GM10266 (cell line): ENCODE measurements around the gene MYRF.

Source experiments
- DNase-seq: peaks from one replicate; pipeline ENCODE4 v3.0.0; 2012; ENCODE audit errors: extremely low spot score
- TF ChIP-seq, protein P1 (sequence below): IDR thresholded peaks from 2 replicates; pipeline ENCODE4 v1.5.1; 2012; ENCODE audit warnings: mild to moderate bottlenecking, low read depth; ENCODE audit not compliant: control insufficient read depth, insufficient read depth; ENCODE audit errors: missing control alignments

MYRF gene

DNA sequence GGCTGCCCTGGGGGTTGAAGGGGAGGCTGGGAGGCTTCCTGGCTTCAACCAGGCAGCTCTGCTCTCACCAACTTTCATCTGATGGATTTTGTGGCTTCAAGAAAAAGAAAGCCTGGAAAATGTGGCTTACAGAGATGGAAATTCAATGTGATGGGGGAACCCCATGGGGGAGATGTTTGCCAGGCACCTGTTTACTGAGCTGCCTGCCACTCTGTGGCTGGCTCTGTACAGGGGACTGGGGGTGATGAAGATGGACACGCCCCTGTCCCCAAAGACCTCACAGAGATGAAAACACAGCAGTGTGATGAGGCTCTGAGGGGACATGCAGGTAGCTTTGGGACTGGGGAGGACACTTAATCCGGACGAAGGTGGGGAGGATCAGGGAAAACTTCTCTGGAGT, 29.9 kb downstream of the MYRF start:
- DNase-seq = no peak
- TF ChIP-seq, protein P1, sequence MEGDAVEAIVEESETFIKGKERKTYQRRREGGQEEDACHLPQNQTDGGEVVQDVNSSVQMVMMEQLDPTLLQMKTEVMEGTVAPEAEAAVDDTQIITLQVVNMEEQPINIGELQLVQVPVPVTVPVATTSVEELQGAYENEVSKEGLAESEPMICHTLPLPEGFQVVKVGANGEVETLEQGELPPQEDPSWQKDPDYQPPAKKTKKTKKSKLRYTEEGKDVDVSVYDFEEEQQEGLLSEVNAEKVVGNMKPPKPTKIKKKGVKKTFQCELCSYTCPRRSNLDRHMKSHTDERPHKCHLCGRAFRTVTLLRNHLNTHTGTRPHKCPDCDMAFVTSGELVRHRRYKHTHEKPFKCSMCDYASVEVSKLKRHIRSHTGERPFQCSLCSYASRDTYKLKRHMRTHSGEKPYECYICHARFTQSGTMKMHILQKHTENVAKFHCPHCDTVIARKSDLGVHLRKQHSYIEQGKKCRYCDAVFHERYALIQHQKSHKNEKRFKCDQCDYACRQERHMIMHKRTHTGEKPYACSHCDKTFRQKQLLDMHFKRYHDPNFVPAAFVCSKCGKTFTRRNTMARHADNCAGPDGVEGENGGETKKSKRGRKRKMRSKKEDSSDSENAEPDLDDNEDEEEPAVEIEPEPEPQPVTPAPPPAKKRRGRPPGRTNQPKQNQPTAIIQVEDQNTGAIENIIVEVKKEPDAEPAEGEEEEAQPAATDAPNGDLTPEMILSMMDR = no peak

DNA sequence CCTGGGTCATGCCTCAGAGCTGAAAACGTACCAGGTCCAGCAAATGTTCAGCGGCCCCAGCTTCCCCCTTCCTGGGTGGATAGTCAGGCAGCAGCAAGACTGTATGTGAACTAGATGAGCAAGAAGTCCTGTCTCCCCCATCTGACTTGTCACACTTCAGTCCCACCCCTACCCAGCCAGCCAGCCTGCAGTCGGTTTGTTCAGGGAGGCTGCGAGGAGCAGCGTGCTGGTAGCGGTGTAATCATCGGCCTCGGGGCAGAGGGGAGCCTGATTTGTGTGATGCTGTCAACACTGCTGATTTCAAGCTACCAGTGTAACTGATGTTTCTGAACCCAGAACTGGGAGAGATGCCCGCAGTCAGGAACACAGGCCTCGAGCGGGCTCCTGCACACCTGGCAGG, 30.4 kb downstream of the MYRF start:
- DNase-seq = no peak
- TF ChIP-seq, protein P1 = no peak

DNA sequence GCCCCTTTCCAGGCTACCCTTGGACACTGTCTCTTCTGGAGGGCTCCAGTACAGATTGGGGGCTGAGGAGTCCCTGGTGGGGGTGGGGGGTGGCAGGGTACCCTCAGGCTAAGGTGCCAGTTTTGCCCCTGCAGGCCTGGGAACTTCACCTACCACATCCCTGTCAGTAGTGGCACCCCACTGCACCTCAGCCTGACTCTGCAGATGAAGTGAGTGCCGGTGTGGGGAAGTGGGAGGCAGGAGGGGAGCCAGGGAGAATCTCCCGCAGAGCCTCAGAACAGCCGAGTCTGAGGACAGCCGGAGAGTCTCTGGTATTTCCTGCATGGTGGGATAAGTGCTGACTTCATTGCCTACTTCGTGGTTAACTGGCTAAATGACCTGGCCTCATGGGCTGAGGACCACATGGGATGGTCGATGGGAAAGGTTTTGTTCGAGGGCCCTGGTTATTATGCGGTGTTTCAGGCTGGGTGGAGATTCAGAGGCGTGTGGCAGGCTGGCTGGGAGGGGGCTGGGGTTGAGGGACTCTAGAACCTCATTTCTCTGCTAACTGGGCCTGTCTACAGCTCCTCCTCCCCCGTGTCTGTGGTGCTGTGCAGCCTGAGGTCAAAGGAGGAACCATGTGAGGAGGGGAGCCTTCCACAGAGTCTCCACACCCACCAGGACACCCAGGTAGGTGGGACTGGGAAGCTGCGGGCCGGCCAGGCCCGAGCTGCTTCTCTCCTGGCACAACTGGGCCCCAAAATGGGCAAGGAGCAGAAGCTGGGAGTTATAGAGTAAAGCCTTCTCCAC, 31.5 kb downstream of the MYRF start:
- TF ChIP-seq, protein P1 = no peak
- DNase-seq = no peak

DNA sequence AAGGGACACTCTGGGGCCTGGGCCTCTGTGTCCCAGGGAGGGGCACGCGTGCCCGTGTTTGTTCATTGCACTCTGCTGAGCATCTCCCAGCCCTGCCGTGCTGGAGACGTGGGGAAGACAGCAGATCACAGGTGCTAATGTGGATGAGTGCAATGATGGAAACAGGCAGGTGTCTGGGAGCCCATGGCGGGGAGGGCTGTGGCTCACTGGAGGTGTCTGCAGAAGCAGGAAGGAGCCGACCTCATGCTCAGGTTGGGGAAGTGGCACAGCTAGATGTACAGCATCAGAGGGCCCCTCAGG, 32.0 kb downstream of the MYRF start:
- TF ChIP-seq, protein P1 = no peak

DNA sequence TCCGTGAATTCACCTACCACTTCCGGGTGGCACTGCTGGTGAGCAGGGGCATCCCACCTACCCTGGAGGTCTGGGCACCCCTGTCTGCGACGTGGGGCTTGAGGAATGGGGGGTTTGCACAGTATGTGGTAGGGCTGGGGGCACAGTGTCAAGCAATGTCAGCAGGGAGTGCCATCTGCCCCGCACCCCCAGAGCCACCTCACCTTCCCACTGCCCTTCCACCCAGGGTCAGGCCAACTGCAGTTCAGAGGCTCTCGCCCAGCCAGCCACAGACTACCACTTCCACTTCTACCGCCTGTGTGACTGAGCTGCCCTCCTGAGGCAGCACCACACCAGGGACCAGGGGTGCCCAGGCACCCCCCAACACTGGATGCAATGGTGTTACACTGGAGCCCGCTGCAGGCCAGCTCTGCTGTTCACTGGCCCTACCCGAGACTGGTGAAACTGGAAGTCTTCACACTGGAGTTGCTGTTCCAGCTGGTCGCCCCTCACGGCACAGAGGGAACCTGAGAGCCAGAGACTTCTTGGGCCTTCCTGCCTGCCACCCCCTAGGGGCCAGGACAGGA, 33.5 kb downstream of the MYRF start:
- DNase-seq = no peak
- TF ChIP-seq, protein P1 = peak; percentile 12

More for the DNA sequence above, 32.0 kb downstream of the MYRF start:
- DNase-seq = no peak

DNA sequence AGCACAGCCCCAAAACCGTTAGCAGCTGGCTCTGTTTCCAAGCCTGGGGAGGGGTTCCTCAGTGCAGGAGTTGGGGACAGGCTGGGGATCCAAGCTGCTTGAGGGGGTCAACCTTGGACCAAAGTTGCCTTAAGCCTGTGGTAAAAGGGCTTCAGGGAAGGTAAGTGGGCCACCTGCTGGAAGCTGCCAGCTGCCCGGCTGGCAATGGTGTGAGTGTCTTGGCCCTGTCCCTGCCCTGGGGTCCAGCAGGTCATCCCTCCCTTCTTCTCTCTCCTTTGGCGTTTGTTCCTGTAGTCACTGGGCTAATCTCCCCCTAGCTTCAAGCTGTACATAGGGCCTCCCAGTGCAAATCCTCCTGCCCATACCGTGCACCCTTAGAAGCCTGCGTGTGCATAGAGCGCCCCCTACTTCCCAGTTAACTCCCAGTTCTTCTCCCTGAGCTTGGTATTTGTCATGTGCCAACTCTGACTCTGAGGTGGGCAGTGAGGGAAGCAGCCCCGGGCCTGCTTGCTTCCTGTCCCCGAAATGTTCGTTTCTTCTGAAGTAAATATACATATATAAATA, 35.6 kb downstream of the MYRF start:
- DNase-seq = no peak
- TF ChIP-seq, protein P1 = peak; percentile 50

DNA sequence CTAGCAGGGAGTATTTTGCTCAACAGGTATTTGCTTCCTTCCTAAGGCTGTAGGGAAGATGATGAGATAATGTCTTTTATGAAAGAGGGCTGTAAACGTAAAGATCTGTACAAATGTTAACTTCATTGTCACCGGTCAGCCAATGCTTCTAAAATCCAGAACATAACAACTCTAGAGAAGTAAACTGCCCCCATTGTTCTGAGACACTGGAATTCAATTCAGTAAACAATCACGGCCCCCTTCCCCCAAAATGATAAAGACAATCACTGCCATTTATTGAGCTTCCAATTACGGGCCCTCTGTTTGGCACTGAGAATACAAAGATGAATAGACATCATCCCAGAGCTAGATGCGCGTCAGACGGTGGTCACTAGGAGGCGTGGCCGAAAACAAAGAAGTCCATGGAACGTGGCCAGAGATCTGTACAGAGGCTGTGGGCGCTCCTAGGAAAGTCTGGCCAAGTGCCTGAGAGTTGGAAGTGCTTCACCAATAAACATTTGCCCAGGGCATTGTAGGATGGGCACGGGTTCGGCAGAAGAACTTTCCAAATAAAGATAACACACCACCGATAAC, 39.4 kb downstream of the MYRF start:
- DNase-seq = no peak
- TF ChIP-seq, protein P1 = no peak
